IPS-18c (cell line): ENCODE results near the gene MGAT5.

Source experiments
- H3K4me3 ChIP-seq: 2 replicates; pipeline ENCODE4 v1.7.0; 2013; ENCODE audit warnings: low read depth, mild to moderate bottlenecking, low read length, moderate library complexity; ENCODE audit not compliant: insufficient read depth
- H3K9me3 ChIP-seq: one replicate; pipeline ENCODE4 v1.6.1; 2013; ENCODE audit warnings: mild to moderate bottlenecking, low read length, moderate library complexity; ENCODE audit not compliant: control insufficient read depth, insufficient read depth

The MGAT5 gene

GRCh38 chr2:134262684-134263083 lies 8.8 kb downstream of the MGAT5 start:
- Histone ChIP-seq H3K9me3 (peaks cover 2% of the 10 kb centered on the region), H3K4me3 (no peak overlapping the region)

DNA sequence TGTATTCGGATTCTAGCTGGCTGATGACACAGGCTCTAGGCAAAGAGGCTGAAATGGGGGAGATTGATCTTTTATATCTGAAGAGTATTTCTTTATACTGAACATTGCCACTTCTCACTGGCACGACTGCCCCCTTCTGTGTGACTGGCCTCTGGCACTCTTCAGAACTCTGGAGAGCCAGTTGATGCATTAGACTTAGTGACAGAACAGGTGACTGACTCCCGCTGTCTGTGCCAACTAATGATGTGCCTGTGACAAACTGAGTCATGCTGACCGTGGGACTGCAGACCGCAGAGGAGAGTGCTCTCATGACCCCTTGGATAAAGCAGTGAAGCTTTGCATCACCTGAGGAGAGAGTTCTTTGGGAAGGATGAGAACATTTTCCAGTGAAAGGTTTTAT lies 14.4 kb downstream of the MGAT5 start:
- H3K4me3 ChIP-seq, result no peak overlapping the region
- H3K9me3 ChIP-seq, result no peaks in the 10 kb centered on the region

- H3K4me3 ChIP-seq, result no peak overlapping the region
- no peaks in the 10 kb centered on the region for H3K9me3 ChIP-seq
Measured at GRCh38 chr2:134269230-134269629, 15.4 kb downstream of the MGAT5 start.

GRCh38 chr2:134269972-134270735 lies 16.3 kb downstream of the MGAT5 start:
- no peaks in the 10 kb centered on the region for H3K9me3 ChIP-seq
- H3K4me3 ChIP-seq, result no peak overlapping the region

DNA sequence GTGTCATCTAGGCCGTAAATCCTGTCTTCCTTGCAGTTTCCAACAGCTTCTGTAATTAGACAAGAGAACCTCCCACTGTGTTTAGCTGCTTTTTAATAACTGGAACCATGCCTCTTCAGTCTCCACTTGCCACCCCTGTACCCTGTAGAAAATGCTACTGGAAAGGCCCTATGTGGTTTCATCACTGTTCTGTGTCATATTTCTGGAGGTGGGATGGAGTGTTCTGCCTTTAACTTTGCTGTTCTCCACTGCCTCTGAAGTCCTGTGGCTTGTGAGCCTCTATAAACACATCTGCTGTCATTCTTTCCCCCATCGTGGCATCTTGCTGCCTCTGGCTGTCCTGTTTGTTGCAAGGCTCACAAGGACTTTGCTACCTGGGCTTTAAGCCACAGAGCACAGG lies 17.9 kb downstream of the MGAT5 start:
- H3K4me3 ChIP-seq, result no peak overlapping the region
- no peaks in the 10 kb centered on the region for H3K9me3 ChIP-seq

- no peak overlapping the region for H3K4me3 ChIP-seq
- no peaks in the 10 kb centered on the region for H3K9me3 ChIP-seq
Measured at GRCh38 chr2:134272806-134273205, 18.9 kb downstream of the MGAT5 start.

- Histone ChIP-seq H3K9me3 (no peaks in the 10 kb centered on the region), H3K4me3 (no peak overlapping the region)
Measured at GRCh38 chr2:134273256-134273983, 19.5 kb downstream of the MGAT5 start.

DNA sequence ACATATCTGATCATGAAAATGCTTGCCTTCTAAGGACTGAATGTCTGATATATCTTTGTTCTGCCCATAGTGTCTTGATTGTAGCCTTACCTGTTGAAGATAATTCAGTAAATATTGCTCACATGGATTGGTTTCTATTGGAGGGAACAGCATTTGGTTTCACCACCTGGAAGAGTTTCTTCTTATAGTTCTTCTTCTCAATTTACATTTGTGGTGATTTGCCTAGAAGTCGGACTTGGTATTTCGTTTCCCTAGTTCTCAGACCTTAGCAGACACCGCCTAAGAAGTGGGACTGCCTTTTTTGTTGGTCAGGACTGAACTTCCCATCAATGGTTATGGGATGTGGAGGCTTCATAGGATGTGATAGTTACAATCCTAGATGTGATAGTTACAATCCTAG lies 20.2 kb downstream of the MGAT5 start:
- no peaks in the 10 kb centered on the region for H3K9me3 ChIP-seq
- no peak overlapping the region for H3K4me3 ChIP-seq

DNA sequence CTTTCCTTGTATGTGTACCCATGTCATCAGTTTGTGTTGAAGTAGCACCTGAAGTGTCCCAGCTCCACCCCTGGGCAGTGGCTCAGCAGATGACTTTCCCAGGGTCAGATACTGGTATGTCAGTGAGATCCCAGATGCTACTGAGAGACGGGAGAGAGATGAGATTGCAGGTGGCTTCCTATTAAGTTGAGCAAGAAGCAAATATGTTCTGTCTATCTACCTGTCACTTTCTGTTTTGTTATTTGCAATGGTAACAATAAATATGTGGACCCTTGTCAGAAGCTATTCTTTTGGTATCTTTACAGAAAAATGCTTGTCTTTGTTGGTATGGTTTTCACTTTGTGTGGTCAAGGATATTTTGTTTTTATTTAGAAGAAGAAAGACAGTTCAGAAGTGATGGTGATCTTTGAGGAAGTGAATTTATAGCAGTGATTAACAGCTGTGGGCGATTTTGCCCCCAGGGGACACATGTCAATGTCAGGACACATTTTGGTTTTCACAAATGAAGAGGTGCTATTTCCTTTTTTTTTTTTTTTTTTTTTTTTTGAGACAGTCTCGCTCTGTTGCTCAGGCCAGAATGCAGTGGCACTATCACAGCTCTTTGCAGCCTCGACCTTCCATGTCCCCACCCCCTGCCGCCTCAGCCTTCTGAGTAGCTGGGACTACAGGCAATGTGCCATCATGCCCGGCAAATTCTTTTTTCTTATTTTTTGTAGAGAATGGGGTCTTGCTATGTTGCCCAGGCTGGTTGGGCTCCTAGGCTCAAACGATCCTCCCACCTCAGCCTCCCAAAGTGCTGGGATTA lies 21.4 kb downstream of the MGAT5 start:
- Histone ChIP-seq H3K9me3 (no peaks in the 10 kb centered on the region), H3K4me3 (no peak overlapping the region)

DNA sequence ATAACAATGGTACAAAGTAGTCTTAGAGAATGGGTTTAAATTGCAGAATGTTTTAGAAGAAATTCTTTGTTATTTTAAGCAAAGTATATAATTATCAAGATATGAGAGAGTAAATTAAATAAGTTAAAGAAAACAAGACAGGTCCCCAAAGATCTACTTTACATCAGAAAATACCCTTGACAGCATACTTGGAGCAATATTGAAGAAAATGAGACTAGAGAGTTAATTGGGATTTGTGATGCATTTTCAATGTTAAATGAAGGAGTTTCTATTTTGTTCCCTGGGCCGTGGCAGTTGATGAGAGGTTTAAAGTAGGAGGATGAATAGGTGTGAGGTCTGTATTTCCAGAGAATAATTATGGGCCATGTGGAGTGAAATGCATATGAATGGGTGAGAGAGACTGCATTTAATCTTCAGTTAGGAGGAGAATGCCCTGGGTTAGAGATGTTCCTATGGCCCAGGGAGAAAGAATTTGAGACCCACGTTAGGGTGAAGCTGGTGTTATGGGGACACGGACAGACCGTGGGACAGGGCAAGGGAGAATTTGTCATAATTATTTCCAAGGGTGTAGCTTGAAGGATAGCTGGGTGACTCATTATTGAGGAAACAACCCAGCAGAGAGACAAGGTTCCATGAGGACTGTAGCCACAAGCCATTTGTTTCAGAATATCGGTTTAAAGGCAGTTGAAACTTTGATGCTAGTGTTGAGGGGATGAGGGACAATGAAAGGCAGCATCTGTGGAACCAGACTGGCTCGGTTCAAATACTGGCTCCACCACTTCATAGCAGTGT lies 22.7 kb downstream of the MGAT5 start:
- no peak overlapping the region for H3K4me3 ChIP-seq
- no peaks in the 10 kb centered on the region for H3K9me3 ChIP-seq

GRCh38 chr2:134277223-134277622 lies 23.4 kb downstream of the MGAT5 start:
- no peak overlapping the region for H3K4me3 ChIP-seq
- H3K9me3 ChIP-seq, result no peaks in the 10 kb centered on the region

DNA sequence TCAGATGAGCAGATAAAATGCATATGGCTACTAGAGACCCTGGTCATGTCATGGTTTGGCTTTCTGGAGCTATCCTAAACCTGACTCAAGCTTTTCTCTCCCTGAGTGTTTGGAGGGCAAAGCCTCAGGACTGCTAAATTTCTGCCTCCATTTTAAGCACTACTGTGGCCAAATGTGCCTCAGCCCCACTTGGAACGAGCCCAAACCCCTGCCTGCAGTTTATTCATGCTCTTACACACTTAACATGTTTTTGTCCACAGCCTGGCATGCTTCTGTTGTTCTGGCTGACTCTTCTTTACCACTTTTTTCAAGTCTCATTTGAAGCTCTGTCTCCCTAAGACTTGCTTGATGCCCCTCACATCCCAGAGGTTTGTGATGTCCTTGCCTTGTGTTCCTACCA lies 24.7 kb downstream of the MGAT5 start:
- H3K4me3 ChIP-seq, result no peak overlapping the region
- H3K9me3 ChIP-seq, result no peaks in the 10 kb centered on the region

DNA sequence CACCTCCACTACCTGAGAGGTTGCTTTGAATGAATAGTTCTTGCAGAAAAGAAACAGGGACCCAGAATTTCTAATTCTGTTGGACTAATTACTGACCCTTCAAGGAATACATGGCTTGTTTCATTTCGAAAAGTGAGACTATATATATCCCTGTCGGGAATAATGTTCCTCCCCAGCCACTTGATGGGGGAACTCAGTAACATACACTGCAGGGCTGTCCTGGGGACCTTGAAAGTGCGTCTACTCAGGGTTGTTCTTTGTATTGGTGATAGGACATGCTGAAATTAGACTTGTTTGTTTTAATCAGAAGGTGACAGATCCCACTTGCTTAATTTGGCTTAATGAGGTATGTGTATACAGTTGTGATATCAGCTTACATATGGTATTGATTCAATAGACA lies 25.5 kb downstream of the MGAT5 start:
- Histone ChIP-seq H3K9me3 (no peaks in the 10 kb centered on the region), H3K4me3 (no peak overlapping the region)

DNA sequence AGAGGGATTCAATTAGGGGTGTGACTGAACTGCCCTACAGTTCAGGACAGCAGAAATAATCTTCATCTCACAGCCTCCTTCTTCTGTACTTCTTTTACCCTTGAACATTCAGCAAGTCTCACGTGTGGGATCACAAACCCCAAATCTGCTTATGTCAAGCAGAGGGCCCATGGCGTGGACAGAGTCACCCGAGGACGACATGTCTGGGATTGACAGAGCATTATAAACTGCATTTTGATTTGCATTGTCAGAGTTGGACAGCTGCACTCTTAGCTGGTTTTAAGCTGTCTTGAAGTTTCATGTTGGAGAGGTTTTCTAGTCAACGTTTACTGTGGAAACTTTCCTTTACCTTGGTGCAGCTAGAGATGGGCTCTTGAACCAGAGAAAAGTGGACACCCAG lies 26.4 kb downstream of the MGAT5 start:
- H3K4me3 ChIP-seq, result no peak overlapping the region
- no peaks in the 10 kb centered on the region for H3K9me3 ChIP-seq

GRCh38 chr2:134280726-134281125 lies 26.9 kb downstream of the MGAT5 start:
- no peaks in the 10 kb centered on the region for H3K9me3 ChIP-seq
- H3K4me3 ChIP-seq, result no peak overlapping the region

GRCh38 chr2:134281815-134282419 lies 28.0 kb downstream of the MGAT5 start:
- no peaks in the 10 kb centered on the region for H3K9me3 ChIP-seq
- no peak overlapping the region for H3K4me3 ChIP-seq
